Neural cell (in vitro differentiated cells): ENCODE measurements around the gene LIPA. TPM values are rescaled to one million over a fixed set of nuclear protein-coding genes. Genes with fewer than 3 reads are reported as not detected.
"Not testable (repeated sequence)": the region's sequence is repeated elsewhere in the genome, so short reads cannot be mapped to it uniquely, and the experiment has no call there.

Experiments
- H2AFZ ChIP-seq: fragments of 200-600, 300-800 bp; sonication (generic), shearing (Covaris generic); 2 replicates; pipeline ENCODE4 v1.6.0; 2014; ENCODE audit warnings: low read depth, mild to moderate bottlenecking, antibody characterized with exemption, low read length, moderate library complexity
- H3F3A ChIP-seq: fragments of 200-600 bp; shearing (Covaris generic); 2 replicates; pipeline ENCODE4 v1.6.1; 2016; ENCODE audit warnings: mild to moderate bottlenecking, moderate library complexity, mixed read lengths, antibody characterized with exemption, low read length; ENCODE audit not compliant: insufficient read depth, poor library complexity, severe bottlenecking
- H3K27ac ChIP-seq: fragments of 200-600, 300-800 bp; sonication (generic), shearing (Covaris generic); 2 replicates; pipeline ENCODE4 v1.5.1; 2014; ENCODE audit warnings: mild to moderate bottlenecking, low read length, moderate library complexity
- H3K27me3 ChIP-seq: fragments of 300-800, 200-600 bp; sonication (generic), shearing (Covaris generic); 2 replicates; pipeline ENCODE4 v1.6.0; 2014; ENCODE audit warnings: mild to moderate bottlenecking, low read depth, low read length, moderate library complexity; ENCODE audit not compliant: insufficient read depth
- H3K36me3 ChIP-seq: fragments of 300-800, 200-600 bp; sonication (generic), shearing (Covaris generic); 2 replicates; pipeline ENCODE4 v1.5.1; 2014; ENCODE audit warnings: mild to moderate bottlenecking, antibody characterized with exemption, low read length, moderate library complexity; ENCODE audit not compliant: insufficient read depth
- H3K4me2 ChIP-seq: fragments of 300-800, 200-600 bp; sonication (generic), shearing (Covaris generic); 2 replicates; pipeline ENCODE4 v1.6.0; 2014; ENCODE audit warnings: mild to moderate bottlenecking, low read length
- H3K4me3 ChIP-seq: fragments of 300-800, 200-600 bp; sonication (generic), shearing (Covaris generic); 2 replicates; pipeline ENCODE4 v1.5.1; 2014; ENCODE audit warnings: mild to moderate bottlenecking, low read length, moderate library complexity
- H3K79me2 ChIP-seq: fragments of 200-600 bp; shearing (Covaris generic); replicated peaks from 2 replicates; pipeline ENCODE4 v1.6.0; 2014; ENCODE audit warnings: mild to moderate bottlenecking, low read length, moderate library complexity; ENCODE audit not compliant: insufficient read depth
- H3K9ac ChIP-seq: fragments of 300-800, 200-600 bp; sonication (generic), shearing (Covaris generic); 2 replicates; pipeline ENCODE4 v1.6.1; 2016; ENCODE audit warnings: mild to moderate bottlenecking, low read length, mixed read lengths
- H3K9me2 ChIP-seq: fragments of 200-600 bp; shearing (Covaris generic); 2 replicates; pipeline ENCODE4 v1.6.1; 2016; ENCODE audit warnings: mild to moderate bottlenecking, low read length, mixed read lengths; ENCODE audit not compliant: insufficient read depth
- H3K9me3 ChIP-seq: fragments of 200-600, 300-800 bp; sonication (generic), shearing (Covaris generic); 2 replicates; pipeline ENCODE4 v1.6.1; 2016; ENCODE audit warnings: mild to moderate bottlenecking, mixed run types, low read length, moderate library complexity, mixed read lengths
- H4K20me1 ChIP-seq: fragments of 200-600 bp; shearing (Covaris generic); 2 replicates; pipeline ENCODE4 v1.6.1; 2016; ENCODE audit warnings: mild to moderate bottlenecking, mixed run types; ENCODE audit not compliant: insufficient read depth
- EP300 ChIP-seq: fragments of 450-650 bp; conservative IDR thresholded peaks from 2 replicates; pipeline ENCODE4 v1.6.1; 2014; ENCODE audit warnings: antibody characterized with exemption, mild to moderate bottlenecking, moderate library complexity; ENCODE audit not compliant: poor library complexity, severe bottlenecking
- EZH2 ChIP-seq: fragments of 200-600, 300-800 bp; shearing (Covaris generic), sonication (generic); IDR thresholded peaks from 2 replicates; pipeline ENCODE4 v1.6.1; 2014; ENCODE audit warnings: antibody characterized with exemption, low read length, borderline replicate concordance, mild to moderate bottlenecking; ENCODE audit not compliant: insufficient read depth, poor library complexity, severe bottlenecking
- MXI1 ChIP-seq: fragments of 450-650 bp; conservative IDR thresholded peaks from 2 replicates; pipeline ENCODE4 v1.6.1; 2014; ENCODE audit warnings: antibody characterized with exemption, mild to moderate bottlenecking; ENCODE audit not compliant: poor library complexity, severe bottlenecking
- POLR2AphosphoS5 ChIP-seq: IDR thresholded peaks from 2 replicates; pipeline ENCODE4 v1.6.1; 2012
- RAD21 ChIP-seq: fragments of 450-650 bp; conservative IDR thresholded peaks from 2 replicates; pipeline ENCODE4 v1.6.1; 2014; ENCODE audit warnings: antibody characterized with exemption, mild to moderate bottlenecking, moderate library complexity
- REST ChIP-seq: IDR thresholded peaks from 2 replicates; pipeline ENCODE4 v1.6.1; 2012; ENCODE audit warnings: borderline replicate concordance
- SMC3 ChIP-seq: fragments of 450-650 bp; conservative IDR thresholded peaks from 2 replicates; pipeline ENCODE4 v1.6.1; 2014; ENCODE audit warnings: antibody characterized with exemption, mild to moderate bottlenecking, moderate library complexity; ENCODE audit not compliant: poor library complexity
- TAF1 ChIP-seq: IDR thresholded peaks from 2 replicates; pipeline ENCODE4 v1.6.1; 2012; ENCODE audit warnings: low read depth
- polyA plus RNA-seq: library from polyadenylated mRNA; depleted of rRNA; stranded (reverse); fragments of >200 nt; gene quantifications from 2 replicates; pipeline ENCODE4 v1.2.3, GENCODE V29; 2014
- TF ChIP-seq, protein P1 (sequence below): fragments of 450-650 bp; IDR thresholded peaks from 2 replicates; pipeline ENCODE4 v1.5.1; 2014; ENCODE audit warnings: antibody characterized with exemption, mild to moderate bottlenecking, moderate library complexity; ENCODE audit not compliant: poor library complexity, severe bottlenecking

Gene LIPA
- polyA plus RNA-seq, 1 donor from 2014 or later = 20.8 TPM

DNA sequence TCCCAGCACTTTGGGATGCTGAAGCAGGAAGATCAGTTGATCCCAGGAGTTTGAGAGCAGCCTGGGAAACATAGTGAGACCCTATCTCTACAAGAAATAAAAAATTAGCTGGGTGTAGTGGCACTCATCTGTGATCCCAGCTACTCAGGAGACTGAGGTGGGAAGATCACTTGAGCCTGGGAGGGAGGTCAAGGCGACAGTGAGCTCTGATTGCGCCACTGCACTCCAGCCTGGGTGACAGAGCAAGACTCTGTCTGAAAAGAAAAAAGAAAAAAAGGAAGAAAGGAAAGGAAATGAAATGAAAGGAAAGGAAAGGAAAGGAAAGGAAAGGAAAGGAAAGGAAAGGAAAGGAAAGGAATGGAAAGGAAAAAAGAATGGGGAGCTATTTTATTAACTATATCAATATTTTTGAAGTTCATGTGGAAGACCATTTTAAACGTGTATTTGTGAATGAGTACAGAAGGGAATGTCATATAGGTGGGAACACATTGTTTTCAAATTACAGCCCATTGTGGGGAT is 43.2 kb upstream of the LIPA start:
- Histone ChIP-seq H3K4me3 (no peak overlapping the region), H3K9me3 (peaks cover 7% of the 10 kb centered on the region), H3K27ac (no peak overlapping the region), H3K79me2 (no peaks in the 10 kb centered on the region), H3K4me2 (no peak overlapping the region), H3K27me3 (no peaks in the 10 kb centered on the region), H3F3A (no peaks in the 10 kb centered on the region), H2AFZ (no peak overlapping the region), H4K20me1 (no peaks in the 10 kb centered on the region), H3K9ac (no peak overlapping the region), H3K36me3 (peaks cover 6% of the 10 kb centered on the region), H3K9me2 (no peaks in the 10 kb centered on the region)
- TF ChIP-seq POLR2AphosphoS5 (no peak), TAF1 (no peak), EZH2 (no peak), MXI1 (no peak), RAD21 (no peak), SMC3 (no peak), REST (no peak), EP300 (no peak)
- TF ChIP-seq, protein P1, sequence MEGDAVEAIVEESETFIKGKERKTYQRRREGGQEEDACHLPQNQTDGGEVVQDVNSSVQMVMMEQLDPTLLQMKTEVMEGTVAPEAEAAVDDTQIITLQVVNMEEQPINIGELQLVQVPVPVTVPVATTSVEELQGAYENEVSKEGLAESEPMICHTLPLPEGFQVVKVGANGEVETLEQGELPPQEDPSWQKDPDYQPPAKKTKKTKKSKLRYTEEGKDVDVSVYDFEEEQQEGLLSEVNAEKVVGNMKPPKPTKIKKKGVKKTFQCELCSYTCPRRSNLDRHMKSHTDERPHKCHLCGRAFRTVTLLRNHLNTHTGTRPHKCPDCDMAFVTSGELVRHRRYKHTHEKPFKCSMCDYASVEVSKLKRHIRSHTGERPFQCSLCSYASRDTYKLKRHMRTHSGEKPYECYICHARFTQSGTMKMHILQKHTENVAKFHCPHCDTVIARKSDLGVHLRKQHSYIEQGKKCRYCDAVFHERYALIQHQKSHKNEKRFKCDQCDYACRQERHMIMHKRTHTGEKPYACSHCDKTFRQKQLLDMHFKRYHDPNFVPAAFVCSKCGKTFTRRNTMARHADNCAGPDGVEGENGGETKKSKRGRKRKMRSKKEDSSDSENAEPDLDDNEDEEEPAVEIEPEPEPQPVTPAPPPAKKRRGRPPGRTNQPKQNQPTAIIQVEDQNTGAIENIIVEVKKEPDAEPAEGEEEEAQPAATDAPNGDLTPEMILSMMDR = no peak

- H4K20me1 ChIP-seq, H3K4me2 ChIP-seq, H3K9ac ChIP-seq, H3F3A ChIP-seq, H3K4me3 ChIP-seq, H2AFZ ChIP-seq, H3K27me3 ChIP-seq, H3K27ac ChIP-seq, H3K9me2 ChIP-seq, H3K36me3 ChIP-seq, H3K9me3 ChIP-seq, H3K79me2 ChIP-seq: not testable (repeated sequence)
Observed at GRCh38 chr10:89285303-89285702, 33.7 kb upstream of the LIPA start.

DNA sequence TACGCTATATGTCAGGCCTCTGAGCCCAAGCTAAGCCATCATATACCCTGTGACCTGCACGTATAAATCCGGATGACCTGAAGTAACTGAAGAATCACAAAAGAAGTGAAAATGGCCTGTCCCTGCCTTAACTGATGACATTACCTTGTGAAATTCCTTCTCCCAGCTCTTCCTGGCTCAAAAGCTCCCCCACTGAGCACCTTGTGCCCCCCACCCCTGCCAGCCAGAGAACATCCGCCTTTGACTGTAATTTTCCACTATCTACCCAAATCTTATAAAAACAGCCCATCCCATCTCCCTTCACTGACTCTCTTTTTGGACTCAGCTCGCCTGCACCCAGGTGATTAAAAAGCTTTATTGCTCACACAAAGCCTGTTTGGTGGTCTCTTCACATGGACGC is 33.1 kb upstream of the LIPA start:
- H3K9ac ChIP-seq, H3K4me3 ChIP-seq: not testable (repeated sequence)
- H3K27ac ChIP-seq = peak overlapping the region; percentile 81

More for the DNA sequence above, 33.1 kb upstream of the LIPA start:
- H3F3A ChIP-seq, H4K20me1 ChIP-seq, H3K9me3 ChIP-seq, H3K79me2 ChIP-seq, H3K36me3 ChIP-seq, H3K27me3 ChIP-seq, H2AFZ ChIP-seq, H3K9me2 ChIP-seq: not testable (repeated sequence)
- peak overlapping the region; percentile 66 for H3K4me2 ChIP-seq
